Activated CD8-positive, alpha-beta memory T cell treated with anti-CD3 and anti-CD28 coated beads, Interleukin-2, amount 50 U/mL, for 1 hour (primary cell): Measurements from ENCODE around the gene SLC8A1.

ENCODE experiments used
- DNase-seq: peaks from one replicate; pipeline ENCODE4 v3.0.0-alpha.2; 2020; ENCODE audit errors: extremely low read depth

SLC8A1 gene

GRCh38 chr2:40155728-40156127 lies 296.2 kb downstream of the SLC8A1 start:
- no peak for DNase-seq

- no peak for DNase-seq
These were observed 301.6 kb downstream of the SLC8A1 start for GRCh38 chr2:40150266-40150665.

DNA sequence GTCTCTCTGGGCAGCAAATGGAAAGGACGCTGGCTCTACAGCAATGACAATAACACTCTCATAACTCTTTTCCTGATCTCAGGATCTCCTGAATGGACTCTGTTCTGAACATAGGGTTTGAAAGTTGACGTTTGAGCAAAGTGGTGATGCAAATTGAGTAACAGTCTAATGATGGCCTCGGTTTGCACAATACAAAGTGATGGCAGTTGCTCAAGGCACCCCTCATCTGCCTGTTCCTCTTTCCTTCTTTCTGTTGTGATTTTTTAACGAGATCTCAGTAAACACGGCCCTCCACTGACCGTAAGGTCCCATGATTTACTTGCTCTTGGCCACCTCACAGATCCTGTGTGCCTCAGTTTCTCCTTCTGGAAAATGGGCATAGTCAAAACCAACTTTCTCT lies 303.6 kb downstream of the SLC8A1 start:
- DNase-seq: no peak

DNA sequence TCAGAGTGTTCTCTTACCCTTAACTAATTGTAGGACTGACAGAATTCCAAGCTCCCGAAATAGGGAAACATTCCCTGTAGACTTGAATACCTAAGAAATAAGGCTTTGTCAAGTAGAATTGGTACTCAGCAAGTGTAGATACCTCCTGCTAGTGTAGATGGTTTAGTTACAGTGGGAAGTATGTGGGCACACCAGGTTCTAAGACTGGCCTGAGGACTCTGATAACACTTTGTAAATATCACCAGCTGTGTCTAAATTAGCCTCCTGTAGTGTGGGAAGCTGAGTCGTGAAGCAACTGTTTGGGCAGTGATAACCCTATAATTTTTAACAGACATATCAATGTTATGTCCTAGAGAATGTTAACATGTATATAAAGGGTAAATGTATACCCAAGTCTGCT lies 304.5 kb downstream of the SLC8A1 start:
- no peak for DNase-seq

GRCh38 chr2:40144022-40144421 lies 307.9 kb downstream of the SLC8A1 start:
- no peak for DNase-seq

- no peak for DNase-seq
These were observed 313.6 kb downstream of the SLC8A1 start for GRCh38 chr2:40138314-40138713.

- no peak for DNase-seq
These were observed 320.7 kb downstream of the SLC8A1 start for GRCh38 chr2:40131081-40131704.

- no peak for DNase-seq
These were observed 321.5 kb downstream of the SLC8A1 start for GRCh38 chr2:40130251-40130994.

- no peak for DNase-seq
These were observed 322.2 kb downstream of the SLC8A1 start for GRCh38 chr2:40129725-40130124.

GRCh38 chr2:40128796-40129195 lies 323.1 kb downstream of the SLC8A1 start:
- no peak for DNase-seq

GRCh38 chr2:40127890-40128557 lies 323.9 kb downstream of the SLC8A1 start:
- no peak for DNase-seq

DNA sequence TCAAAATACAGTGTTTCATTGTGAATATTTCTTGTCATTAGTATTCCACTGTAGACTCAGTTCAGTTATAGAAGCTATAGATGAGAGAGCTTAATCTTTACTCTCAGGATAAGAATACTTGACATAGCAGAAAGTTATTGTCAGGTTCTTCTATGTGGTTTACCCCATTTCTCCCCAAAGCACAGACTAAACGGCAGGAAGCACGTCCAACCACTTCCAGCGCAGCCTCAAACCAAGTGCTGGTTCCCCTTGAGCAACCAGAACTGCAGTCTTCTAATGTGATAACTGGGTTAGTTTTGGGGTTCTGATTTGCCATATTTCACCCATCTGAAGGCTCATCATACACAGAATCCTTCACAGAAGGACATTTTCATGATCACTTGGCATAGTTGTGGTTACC lies 324.7 kb downstream of the SLC8A1 start:
- no peak for DNase-seq

- no peak for DNase-seq
These were observed 325.9 kb downstream of the SLC8A1 start for GRCh38 chr2:40126006-40126405.

- no peak for DNase-seq
These were observed 328.1 kb downstream of the SLC8A1 start for GRCh38 chr2:40123746-40124145.

DNA sequence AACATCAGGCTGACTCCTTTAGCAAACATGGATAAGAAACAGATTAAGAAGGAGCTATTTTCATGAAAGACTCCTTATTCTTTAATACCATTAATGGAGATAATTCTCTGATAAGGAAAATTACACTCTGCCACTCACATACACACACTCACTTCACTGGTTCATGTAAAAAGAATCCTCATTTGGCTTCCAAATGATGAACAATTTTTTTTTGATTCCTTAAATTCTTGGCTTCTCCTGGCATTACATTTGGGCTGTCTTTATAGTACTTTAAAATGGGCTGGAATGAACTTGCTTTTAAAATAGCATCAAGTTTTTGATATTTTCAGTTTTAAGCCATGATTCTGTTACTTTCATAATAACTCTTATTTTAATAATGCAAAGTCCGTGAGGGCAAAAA lies 328.6 kb downstream of the SLC8A1 start:
- DNase-seq: no peak

DNA sequence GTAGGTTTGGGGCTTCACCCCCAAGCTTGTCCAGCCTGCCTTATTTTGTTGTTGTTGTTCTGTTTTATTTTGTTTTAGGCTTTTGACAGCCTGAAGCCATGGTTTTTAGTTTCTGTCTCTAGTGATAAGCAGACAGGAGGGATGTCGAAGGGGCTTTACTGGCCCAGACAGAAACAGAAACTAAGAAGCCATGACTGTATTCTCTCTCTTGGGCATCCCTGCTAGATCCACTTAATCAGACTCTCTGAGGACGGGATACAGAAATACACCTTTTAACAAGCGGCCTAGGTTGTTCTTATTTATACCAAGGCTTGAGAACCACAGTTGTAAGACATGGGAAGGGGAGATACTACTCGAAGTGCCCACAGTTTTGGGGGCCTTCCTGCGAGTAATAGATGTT lies 330.9 kb downstream of the SLC8A1 start:
- DNase-seq: no peak

- no peak for DNase-seq
These were observed 331.9 kb downstream of the SLC8A1 start for GRCh38 chr2:40120026-40120425.

GRCh38 chr2:40118622-40119021 lies 333.3 kb downstream of the SLC8A1 start:
- no peak for DNase-seq

- no peak for DNase-seq
These were observed 336.0 kb downstream of the SLC8A1 start for GRCh38 chr2:40115894-40116293.

GRCh38 chr2:40115348-40115747 lies 336.5 kb downstream of the SLC8A1 start:
- DNase-seq: no peak

DNA sequence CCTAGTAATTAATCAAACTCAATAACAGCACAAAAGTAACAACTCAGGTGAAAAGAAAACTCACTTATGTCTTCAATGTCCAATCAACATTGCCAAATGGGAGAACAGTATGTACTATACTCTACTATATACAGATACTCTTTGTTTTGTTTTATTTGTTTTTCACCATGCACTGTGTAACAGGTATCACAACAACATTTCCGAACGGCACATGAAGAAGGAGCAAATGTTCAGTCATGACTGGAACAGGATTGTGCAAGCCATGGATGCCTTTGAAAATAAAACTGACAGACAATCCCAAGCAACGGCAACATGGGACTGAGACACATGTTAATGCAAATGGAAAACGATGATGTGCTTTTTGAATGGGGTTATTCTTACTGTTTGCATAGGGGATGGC lies 337.9 kb downstream of the SLC8A1 start:
- no peak for DNase-seq

DNA sequence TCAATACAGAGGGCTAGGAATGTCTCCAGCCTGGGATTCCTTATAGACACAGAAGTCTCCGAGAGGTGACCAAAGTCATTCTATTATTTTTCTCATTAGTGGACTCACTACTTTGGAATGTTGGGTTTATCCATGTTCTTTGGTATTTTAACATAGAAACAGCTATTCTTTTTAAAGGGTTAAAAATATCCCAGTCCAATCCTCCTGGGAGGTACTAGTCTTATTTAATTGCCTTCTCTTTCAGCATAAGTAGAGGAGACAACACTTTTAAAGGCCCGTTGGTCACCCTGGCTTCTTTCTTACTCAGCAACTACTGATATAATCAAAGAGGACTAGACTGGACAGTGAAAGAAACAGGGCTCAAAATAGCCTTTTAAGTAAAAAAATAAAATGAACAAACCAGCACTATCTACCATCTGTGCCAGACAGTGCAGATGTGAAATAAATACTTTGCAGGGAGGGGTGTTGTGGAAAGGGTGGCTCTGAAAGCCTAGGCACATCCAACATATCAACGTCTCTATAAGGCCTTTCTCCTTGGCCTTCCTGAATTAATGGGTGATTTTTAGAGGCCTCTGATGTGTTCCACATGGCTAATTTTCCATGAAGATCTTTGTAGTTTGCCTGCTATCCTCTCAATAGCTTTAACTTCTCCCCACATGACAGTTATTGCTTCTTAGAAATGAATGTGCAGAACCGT lies 338.5 kb downstream of the SLC8A1 start:
- no peak for DNase-seq

DNA sequence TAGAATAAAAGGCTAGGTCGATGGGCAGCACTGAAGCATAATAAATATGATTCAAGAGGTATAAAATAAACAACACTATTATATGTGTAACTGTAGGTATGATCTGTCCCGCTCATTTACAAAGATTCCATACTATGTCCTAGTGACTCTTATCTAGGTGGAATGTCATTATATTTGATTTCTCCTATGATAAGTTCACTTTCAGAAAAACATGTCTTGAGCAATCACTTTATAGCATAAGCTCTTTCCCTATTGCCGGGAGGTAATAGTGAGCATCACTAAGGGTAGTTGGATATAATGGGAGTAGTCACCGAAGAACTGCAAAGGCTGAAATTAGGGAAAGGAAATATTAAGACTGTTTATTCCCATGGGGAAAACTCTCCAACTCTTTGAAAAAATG lies 342.5 kb downstream of the SLC8A1 start:
- no peak for DNase-seq
